GM18511 (cell line): ENCODE data around the gene PTPRO.
A peak's percentile ranks its signal among the peaks of the same experiment; 100 is the strongest.

Source experiments
- ATAC-seq: cut with Tn5 transposase; IDR thresholded peaks from one replicate; pipeline ENCODE4 v1.9.1; 2021; ENCODE audit warnings: mild to moderate bottlenecking, moderate library complexity; ENCODE audit not compliant: unreplicated experiment

The PTPRO gene

DNA sequence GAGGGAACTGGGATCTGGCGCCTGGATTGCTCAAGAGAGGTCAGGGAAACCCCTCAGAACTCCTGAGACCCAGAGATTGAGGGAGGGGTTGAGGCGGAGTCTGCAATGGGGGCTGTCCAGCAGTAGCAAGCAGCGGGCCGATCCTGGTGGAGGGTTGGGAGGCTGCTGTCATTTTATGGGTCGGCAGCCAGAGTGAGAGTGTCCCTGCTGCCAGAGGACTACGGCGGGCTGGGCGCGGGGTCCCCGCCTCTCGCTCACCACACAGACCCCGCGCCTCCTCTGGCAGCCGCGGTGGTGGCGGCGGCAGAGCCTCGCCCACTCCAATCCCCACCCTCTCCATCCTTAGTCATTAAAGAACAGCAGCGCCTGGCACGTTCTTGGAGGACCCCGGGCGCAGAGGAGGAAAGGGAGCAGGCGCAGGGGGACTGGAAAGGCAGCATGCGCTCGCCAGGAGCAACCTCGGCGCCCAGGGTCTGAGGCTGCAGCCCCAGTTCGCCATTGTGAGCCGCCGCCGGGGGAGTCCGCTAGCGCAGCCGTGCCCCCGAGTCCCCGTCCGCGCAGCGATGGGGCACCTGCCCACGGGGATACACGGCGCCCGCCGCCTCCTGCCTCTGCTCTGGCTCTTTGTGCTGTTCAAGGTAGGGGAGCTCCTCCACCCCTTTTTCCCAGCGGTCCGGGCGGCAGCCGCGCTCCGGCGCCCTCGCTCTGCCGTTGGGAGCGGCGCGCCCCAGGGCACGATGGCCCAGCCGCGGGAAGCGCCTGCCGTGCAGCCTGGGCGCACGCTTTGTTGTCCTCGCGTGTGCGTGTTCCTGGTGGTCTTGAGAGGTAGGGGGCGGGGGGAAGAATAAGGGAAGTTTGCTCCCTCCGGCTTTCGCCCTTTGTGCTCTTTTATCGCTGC is at the start of gene PTPRO:
TSS of gene PTPRO (plus strand) at position 345 of the 898 bp plus-strand sequence.
- no peak for ATAC-seq

DNA sequence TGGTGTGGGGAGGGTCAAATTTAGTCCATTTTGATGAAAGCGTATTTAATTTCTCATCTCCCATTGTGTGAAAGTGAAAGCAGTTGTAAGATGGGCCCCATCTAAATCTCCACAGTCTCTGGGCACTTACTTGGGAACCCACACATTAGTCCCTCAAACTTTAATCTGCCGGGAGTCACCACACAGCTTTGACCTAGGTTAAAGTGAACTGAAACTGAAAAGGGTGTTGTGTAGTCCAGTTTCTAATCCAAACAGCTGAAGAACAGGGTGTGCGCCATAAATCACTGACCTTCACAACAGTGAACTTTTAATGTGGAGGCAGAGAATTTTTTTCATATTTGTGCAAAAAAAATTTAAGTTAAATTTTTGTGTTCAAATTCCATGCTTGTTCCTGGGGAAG is 48.4 kb upstream of the PTPRO start:
- no peak for ATAC-seq

DNA sequence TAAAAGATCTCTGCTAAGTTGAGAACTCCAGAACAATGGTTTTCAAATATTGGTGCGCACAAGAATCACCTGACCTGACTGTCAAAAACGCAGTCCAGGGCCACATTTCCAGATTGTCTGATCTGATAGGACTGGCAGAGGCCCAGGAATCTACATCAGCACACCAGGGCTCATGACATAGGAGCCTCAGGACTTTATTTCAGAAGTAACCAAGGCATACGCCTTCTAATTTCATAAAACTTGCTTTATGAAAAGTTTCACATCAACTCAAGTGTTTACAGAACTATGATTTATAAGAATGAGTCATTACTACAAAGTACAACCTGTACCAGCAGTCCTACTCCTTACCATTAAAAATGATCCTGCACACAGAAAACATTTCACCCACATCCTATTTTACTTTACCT is 47.7 kb upstream of the PTPRO start:
- no peak for ATAC-seq

DNA sequence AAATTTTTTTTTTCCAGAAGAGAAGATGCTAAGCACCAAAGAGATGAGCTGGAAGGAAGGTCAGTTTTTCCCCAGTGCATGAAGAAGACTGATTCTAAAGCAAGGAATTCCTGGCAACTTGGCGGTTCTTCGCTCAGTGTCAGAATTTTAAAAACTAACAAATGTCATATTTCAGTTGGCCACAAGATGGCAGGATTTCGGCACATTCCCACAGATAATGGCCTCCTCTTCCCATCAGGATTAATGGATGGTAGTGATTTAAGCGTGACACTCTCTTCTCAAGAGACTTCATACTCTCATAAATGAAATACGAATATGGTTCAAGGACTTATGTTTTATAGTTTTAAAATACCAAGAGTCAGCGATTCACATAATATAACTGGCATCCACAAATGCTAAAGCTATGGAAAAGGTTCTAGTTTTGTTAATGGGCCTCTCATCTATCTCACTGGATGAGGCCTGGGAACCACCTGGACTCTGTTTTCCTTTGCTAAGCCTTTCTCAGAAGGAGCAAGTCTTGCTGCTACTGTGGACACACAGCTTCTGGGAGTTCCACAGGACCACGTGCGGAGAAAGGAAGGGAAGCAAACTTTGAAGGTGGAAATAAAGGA is 46.1 kb upstream of the PTPRO start:
- ATAC-seq, result no peak

DNA sequence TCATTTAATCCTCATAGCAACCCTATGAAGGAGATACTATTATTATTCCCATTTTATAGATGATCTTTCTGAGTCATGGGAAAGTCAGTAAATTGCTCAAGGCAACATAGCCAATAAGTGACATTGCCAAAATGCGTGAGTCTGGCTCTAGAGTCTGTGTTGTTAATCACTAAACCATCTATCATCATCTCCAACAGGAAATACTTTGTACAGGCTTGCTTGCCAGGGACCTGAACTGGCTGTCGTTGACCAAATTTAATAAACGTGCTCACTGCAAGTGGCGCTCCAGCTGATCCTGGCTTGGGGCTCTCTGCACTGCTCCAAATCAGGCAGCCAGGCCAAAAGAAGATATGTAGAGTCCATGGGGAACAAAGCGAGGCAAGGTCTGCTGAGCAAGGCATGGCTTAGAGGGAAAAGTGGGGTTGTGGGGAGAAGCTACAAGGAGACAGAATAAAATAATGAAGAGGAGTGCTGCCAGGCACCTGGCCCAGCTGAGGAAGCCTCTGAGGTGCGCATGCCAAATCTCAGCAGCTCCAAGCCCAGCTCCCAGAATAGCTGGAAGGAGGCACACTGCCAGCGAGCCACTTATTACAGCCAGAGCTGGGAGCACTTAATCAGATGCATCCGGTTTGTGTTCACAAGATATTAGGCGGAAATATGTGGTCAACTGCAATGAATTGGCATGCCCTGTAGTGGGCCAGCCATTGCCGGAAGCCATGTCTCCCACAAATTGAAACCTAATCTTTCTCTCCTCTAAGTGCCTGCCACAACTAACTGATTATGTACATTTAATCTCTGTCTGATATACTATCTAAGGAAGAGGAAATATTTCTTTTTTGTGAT is 43.3 kb upstream of the PTPRO start:
- peak; percentile 93 for ATAC-seq

GRCh38 chr12:15280930-15281329 is 41.4 kb upstream of the PTPRO start:
- no peak for ATAC-seq

GRCh38 chr12:15289192-15289591 is 33.1 kb upstream of the PTPRO start:
- ATAC-seq, result no peak

DNA sequence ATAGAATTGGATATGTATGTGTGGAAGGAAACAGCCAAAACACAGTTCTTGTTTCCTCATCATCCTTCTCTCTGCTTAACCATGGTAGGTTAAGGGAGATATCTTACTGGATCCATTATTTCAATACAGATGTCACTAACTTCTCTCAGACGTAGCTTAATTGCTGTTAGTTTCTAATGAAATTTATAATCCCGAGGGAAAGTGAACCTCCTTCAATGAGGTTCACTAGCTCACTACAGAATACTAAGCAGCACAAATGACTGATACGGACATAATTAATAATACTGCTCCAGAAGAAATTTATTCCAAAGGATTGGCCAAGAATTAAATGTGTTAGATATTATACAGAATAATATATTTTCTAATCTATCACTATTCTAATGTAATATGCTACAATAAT is 28.6 kb upstream of the PTPRO start:
- ATAC-seq, result no peak

- no peak for ATAC-seq
These were observed 22.4 kb upstream of the PTPRO start for GRCh38 chr12:15299947-15300346.

- no peak for ATAC-seq
These were observed 18.0 kb upstream of the PTPRO start for GRCh38 chr12:15304296-15304695.

- ATAC-seq, result no peak
These were observed 15.7 kb upstream of the PTPRO start for GRCh38 chr12:15306605-15307004.

DNA sequence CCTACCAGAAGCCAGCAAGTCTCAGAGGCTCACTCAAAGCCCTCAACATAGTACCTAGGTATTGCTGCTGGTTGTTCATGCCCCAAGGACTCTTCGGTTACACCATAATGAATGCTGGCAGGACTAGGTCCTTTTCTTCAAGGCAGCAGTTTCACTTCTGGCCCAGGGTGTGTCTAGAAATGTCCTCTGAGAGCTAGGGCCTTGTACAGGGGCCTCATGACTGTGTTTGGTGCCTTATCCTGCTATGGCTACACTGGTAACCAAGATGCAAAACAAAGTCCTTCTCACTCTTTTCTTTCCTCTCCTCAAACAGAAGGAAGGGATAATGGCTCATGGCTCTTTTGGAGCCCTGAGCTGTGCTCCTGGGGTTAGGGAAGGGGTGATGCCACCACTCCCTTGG is 15.2 kb upstream of the PTPRO start:
- ATAC-seq, result no peak

- ATAC-seq, result no peak
These were observed 3.5 kb upstream of the PTPRO start for GRCh38 chr12:15318841-15319240.

- ATAC-seq, result no peak
These were observed 1.4 kb upstream of the PTPRO start for GRCh38 chr12:15320881-15321280.

- ATAC-seq, result no peak
These were observed 1.2 kb downstream of the PTPRO start for GRCh38 chr12:15323480-15323879.

- ATAC-seq, result no peak
These were observed 7.6 kb downstream of the PTPRO start for GRCh38 chr12:15329891-15330290.

DNA sequence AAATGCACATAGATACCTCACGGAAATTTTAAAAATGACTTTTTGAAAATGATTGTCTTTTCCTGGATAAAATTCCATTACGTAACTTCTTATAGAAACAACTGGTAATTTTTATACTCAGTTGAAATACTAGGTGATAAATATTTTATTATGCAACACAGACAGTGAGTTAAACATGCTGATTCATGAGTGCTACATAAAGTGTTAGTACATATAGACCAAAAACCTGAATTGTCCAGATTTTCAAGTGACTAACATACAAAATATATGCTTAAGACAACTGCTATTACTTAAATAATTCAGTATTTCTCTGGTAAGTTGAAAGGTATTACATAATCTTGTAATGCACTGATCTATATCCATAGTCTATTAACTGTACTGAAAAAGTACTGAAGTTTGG is 11.9 kb downstream of the PTPRO start:
- no peak for ATAC-seq

- no peak for ATAC-seq
These were observed 13.7 kb downstream of the PTPRO start for GRCh38 chr12:15335959-15336358.

GRCh38 chr12:15336768-15337553 is 14.7 kb downstream of the PTPRO start:
- ATAC-seq, result no peak

DNA sequence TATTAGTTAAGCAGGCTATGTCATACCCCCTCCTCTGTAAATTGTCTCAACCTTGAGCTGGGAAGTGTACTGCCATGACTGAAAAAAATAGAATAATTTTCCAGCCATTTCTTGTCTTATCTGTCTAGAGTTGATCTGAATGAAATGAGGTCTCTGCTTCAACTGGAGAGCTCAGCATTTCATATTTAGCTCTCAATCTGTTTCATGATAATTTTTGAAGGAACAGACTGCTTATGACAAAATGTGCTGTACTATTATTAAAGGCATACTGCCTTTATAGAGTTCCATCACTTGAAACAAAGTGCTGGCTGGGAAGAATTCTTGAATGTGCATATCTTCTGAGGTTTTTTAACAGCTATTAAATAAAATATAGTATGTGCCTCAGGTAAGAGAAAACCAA is 19.1 kb downstream of the PTPRO start:
- ATAC-seq, result no peak

DNA sequence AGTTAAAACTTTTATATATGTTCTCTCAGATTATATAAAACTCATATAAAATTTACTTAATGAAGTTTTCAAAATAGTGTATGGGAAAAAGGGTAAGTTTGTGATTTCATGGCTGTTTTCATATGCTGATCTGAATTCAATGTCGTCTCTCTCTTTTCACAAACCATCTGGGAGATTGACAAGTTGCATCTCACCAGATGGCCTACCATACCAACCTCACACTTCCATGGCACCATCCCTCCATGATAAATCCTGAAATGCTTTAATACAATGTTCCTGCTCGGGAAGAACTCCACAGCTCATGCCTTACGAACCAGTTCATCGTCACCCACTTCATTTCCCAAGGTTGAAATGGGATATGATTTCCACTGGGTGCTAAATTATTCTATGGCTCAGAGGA is 22.3 kb downstream of the PTPRO start:
- ATAC-seq, result no peak
